Measurements from ENCODE around the gene ADAM15.

- TF ChIP-seq MAFK (IDR thresholded peaks at IDR 0.05; ENCODE audit: low read depth, low read length): no peak
- TF ChIP-seq POLR2A (IDR thresholded peaks at IDR 0.05; ENCODE audit: control extremely low read depth in 1 of 2, low read depth in 2 of 2, low read length in 2 of 2): no peak
These were observed 31.5 kb upstream of the ADAM15 start for GRCh38 chr1:155019377-155020245.

Data from H1 (cell line).